Measurements from ENCODE around the gene EAF1. TPM values are rescaled to one million over a fixed set of nuclear protein-coding genes. Genes with fewer than 3 reads are reported as not detected.
A peak's percentile ranks its signal among the peaks of the same experiment; 100 is the strongest.
"Not testable (repeated sequence)": the region's sequence is repeated elsewhere in the genome, so short reads cannot be mapped to it uniquely, and the experiment has no call there.

EAF1 gene
- total RNA-seq, 1 donor from 2014 or later: 10.3 TPM

DNA sequence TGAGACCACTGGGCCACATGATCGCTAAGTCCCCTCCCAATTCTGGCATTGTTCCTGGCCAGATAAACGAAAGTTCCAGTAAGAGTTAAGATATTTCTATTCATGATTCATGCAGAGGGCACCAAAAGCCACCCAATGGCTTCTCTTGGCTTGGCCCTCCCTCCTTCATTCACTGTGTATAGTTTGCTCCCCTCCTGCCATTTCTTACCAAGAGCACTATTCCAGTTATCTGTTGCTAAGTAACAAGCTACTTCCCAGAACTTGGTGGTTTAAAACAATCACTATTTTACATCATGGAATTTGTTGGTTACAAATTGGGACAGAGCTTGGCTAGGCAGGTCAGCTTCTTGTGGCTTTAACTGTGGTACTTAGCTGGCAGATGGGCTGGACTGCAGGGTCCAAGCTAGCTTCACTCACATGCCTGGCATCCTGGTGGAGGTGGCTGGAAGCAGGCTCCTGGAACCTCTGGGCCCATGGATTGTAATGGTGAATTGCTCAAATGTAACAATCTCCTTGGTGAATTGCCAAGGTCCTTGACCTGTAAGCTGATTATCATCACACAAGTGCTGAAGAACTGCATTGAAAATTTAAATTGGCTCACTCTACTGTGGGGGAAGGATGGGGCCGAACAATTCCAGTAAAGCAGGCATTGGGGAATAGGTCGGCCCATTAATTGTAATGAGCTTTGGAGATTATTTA, 16.6 kb downstream of the EAF1 start:
- intact Hi-C loops (cut with DNase I): no loop called here
- DNase-seq (ENCODE audit: low spot score): no peak

- no peak for DNase-seq (ENCODE audit: low spot score)
Measured at GRCh38 chr3:15449489-15450224, 22.3 kb downstream of the EAF1 start.

GRCh38 chr3:15450438-15451215, 23.2 kb downstream of the EAF1 start:
- intact Hi-C loops (cut with DNase I): no loop called here
- DNase-seq (ENCODE audit: low spot score): no peak

More at GRCh38 chr3:15449489-15450224, 22.3 kb downstream of the EAF1 start:
- intact Hi-C loops (cut with DNase I): no loop called here

DNA sequence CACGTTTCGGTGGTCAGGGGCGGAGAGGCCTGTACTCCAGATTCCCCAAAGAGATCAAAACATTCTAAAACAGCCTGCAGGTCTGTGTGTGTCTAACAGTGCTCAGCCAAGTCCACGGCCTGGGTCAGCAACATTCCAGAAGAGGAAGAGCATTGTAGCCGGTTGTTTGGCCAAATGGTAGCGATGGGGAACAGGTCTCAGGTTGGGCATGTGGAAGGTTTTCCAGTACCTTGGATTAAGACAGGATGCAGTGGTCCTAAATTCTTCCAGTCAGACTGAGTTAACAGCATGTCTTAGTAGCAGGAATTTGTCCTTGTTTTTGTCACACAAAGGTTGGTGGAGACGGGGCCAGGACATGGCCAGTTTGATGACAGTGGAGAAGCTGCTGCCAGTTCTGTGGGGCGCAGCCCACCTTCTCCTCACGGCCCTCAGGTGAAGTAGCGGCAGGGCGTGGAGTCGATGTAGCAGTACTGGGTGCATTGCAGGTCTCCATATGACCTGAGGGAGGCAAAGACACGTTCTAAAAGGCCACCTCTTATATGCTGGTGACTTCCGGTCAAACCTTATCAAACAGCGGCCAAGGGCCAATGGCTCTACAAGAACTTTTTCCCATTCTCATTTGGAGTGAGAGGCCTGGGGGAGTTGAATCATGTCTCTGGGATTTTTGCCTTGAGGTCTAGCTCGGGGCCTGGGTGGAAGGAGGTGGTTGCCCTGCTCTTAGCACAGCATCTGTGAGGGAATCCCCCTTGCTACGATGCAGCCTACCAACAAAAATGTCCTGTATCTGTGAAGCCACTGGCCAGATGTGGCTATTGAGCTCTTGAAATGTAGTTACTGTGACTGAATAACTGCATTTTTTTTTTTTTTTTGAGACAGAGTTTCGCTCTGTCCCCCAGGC, 24.1 kb downstream of the EAF1 start:
- intact Hi-C loops (cut with DNase I): no loop called here
- no peak for DNase-seq (ENCODE audit: low spot score)

DNA sequence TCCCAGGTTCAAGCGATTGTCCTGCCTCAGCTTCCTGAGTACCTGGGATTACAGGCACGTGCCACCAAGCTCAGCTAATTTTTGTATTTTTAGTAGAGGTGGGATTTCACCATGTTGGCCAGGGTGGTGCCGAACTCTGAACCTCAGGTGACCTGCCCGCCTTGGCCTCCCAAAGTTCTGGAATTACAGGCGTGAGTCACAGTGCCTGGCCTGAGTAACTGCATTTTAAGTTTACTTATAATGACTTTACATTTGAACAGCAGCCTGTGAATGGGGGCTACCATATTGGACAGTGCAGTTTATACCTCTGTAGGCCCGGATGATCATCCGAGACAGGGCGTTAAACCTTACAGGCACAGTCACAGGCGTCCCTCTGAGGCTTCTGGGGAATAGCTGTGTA, 24.8 kb downstream of the EAF1 start:
- no peak for DNase-seq (ENCODE audit: low spot score)
- intact Hi-C loops (cut with DNase I): no loop called here

DNA sequence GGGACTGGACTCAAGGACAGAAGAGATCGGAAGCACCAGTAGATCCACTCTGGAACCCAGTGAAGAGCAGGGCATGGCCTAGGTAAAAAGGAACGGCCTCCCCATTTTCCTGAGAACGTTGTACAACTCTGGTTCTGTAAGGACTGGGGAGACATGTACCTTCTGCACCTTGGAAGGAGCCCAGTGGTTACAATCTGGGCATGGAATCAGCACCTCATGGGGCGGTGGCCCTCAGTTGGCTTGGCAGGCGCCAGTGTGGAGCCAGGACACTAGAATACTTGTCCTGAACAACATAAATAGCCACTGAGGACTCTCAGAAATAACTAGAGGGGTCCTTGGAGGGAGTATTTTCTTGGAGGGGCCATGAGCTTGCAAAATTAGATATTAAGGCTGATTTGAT, 25.6 kb downstream of the EAF1 start:
- intact Hi-C loops (cut with DNase I): no loop called here
- no peak for DNase-seq (ENCODE audit: low spot score)

- intact Hi-C loops (cut with DNase I): no loop called here
- no peak for DNase-seq (ENCODE audit: low spot score)
Measured at GRCh38 chr3:15453501-15453900, 26.1 kb downstream of the EAF1 start.

- intact Hi-C loops (cut with DNase I): no loop called here
- no peak for DNase-seq (ENCODE audit: low spot score)
Measured at GRCh38 chr3:15453991-15454625, 26.7 kb downstream of the EAF1 start.

DNA sequence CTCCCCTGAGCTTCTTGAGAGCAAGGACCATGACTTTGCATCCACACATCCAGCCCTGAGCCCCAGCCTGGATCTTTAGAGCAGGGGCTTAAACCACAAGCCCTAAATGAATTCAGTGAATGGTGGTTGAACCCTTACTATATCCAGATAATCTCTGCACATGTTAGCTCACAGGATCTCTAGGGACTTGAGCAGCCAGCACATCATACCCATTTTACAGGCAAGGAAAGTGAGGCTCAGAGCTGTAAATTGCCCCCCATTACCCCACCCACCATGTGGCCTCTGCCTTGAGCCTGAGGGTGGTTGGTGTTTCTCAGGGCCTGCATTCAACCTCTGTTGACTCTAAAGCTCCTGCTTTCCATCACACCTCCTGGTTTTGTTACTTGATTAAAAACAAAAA, 27.6 kb downstream of the EAF1 start:
- intact Hi-C loops (cut with DNase I): no loop called here
- no peak for DNase-seq (ENCODE audit: low spot score)

DNA sequence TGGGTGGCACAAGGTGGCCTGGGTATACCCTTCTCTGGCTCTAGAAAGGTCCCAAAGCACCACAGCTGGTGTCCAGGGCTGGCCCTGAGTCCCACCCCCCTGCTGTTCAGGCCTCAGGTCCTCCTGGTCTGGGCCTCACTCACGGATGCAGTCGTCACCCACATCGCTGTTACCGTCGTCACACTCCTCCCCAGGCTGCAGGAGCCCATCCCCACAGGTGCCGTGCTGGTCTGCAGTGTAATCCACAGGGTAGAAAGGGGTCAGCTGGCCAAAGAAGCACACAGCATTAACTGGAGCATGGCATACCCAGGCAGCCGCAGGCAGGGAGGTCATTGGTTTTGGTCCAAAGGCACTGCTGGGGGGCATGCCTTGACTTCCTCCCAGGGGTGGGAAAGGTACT, 28.4 kb downstream of the EAF1 start:
- intact Hi-C loops (cut with DNase I): no loop called here
- DNase-seq (ENCODE audit: low spot score): no peak

- no peak for DNase-seq (ENCODE audit: low spot score)
- intact Hi-C loops (cut with DNase I): no loop called here
Measured at GRCh38 chr3:15456321-15456720, 28.9 kb downstream of the EAF1 start.

DNA sequence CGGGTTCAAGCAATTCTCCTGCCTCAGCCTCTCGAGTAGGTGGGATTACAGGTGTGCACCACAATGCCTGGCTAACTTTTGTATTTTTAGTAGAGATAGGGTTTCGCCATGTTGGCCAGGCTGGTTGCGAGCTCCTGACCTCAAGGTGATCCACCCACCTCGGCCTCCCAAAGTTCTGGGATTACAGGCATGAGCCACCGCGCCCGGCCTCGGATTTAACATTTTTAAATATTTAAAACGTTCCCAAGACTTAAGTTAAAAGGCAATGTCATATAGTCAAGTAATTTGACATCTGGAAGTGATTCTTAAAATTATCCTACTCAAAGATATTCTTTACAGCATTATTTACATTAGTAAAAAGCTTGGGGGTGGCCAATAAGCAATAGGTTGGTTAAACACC, 29.5 kb downstream of the EAF1 start:
- intact Hi-C loops (cut with DNase I): not testable (repeated sequence)
- peak; percentile 49 for DNase-seq (ENCODE audit: low spot score)

DNA sequence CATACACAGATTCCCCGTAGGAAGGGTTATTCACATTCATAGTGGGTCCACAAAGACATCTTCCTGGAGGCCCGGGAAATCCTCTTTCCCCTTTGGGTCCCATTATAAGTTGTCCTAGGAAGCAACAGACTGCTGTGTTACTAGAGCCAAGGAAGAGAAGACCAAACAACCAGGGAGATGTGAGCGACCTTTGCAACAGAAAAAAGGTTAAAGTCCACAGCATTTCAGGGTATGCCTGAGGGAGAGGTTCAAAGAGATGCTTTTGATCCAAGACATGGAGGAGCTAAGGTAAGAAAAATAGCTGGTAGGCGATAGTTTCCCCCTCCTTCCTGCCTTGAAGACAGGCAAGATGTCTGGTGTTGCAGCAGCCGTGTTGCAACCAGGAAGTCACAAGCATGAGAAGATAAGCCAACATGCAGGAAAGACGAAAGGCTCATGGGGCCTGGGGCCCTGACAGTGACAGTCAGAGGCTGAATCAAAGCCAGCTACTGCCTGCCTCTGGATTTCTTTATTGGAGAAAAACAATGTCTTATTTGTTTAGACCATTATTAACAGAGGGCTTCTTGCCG, 30.9 kb downstream of the EAF1 start:
- intact Hi-C loops (cut with DNase I): no loop called here
- DNase-seq (ENCODE audit: low spot score): no peak

GRCh38 chr3:15460891-15461531, 33.6 kb downstream of the EAF1 start:
- DNase-seq (ENCODE audit: low spot score): no peak
- intact Hi-C loops (cut with DNase I): no loop called here

DNA sequence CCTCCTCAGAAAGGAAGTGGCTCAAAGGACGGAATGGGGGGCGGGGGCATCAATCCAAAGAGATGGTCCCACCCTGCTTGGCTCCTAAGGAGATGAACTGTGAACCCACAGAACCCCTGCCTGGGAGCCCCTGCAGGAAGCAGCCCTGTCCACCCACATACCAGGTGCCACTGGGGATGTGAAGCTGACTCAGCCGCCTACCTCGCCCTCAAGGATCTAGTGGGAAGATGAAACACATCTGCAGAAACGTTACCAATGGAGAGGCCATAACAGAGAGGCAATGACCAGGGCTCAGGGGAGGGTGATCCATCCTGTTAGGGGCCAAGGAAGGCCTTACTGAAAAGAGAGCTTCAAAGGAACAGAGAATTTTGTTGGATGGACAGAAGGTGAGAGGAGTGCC, 35.1 kb downstream of the EAF1 start:
- DNase-seq (ENCODE audit: low spot score): no peak
- intact Hi-C loops (cut with DNase I): no loop called here

DNA sequence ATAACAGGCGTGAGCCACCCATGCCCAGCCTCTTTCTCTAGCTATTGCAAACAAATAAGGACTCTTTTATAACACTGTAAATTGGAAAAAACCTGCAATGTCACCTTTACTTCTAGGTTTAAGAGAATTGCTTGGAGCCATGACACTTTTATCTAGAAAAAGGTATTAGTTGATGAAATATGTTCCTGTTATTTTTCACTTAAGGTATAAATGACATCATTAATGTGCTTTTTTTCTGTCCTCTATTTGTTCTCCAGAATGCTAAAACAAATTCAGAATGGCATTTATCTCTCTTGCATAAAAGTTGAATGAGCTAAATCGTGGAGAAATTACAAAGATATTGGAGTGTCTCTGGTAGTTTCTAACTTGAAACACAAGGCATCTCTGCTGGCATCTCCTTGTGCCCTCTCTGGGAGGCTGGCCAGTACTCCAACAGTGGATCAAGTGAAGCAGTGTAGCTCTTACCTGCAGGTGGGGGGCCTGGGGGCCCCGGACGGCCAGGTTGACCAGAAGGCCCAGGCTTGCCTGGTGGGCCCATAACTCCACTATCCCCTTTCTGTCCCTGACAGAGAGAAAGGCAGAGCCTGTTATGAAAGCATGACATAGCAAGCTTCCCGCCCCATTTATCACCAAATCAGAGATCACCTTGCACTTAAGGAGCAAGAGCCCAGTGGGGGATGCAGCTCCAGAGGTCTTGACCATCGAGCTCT, 38.6 kb downstream of the EAF1 start:
- intact Hi-C loops (cut with DNase I): no loop called here
- no peak for DNase-seq (ENCODE audit: low spot score)

GRCh38 chr3:15467227-15468181, 40.1 kb downstream of the EAF1 start:
- intact Hi-C loops (cut with DNase I): no loop called here
- no peak for DNase-seq (ENCODE audit: low spot score)

Data from cardiac septum (tissue), 1 donor.